IPS DF 4.7 (cell line): Measurements from ENCODE around the gene SGSM1.
"Not testable (repeated sequence)": the region's sequence is repeated elsewhere in the genome, so short reads cannot be mapped to it uniquely, and the experiment has no call there.

Source experiments
- DNase-seq: peaks from one replicate; pipeline ENCODE4 v3.0.0-alpha.2; 2013; ENCODE audit warnings: low spot score; ENCODE audit errors: extremely low read depth

The SGSM1 gene

DNA sequence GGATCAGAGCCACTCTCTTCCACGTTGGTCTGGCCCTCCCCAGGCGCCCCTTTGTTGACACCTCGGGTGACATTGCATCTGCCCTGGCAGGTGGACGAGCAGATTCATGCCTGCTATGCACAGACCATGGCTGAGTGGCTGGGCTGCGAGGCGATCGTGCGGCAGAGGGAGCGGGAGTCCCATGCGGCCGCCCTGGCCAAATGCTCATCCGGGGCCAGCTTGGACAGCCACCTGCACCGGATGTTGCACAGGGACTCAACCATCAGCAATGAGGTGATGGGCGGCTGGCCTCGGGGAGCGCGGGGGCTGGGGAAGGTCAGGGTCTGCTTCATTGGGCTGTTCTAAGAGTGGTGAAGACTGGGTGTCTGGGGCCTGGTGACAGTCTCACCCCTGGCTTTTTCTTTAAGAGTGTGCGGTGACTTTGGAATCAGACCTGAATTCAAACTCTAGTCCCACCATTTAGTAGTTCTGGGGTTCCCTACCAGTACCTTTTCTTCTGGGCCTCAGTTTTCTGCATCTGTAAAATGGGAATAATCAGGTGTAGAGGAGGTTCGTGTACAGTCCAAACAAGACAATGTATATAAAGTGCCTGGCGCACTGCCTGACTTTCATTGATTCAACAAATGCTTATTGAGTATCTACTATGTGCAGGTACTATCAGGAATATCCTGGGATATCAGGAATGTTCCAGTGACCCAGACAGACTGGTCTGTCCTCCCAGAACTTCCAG is 87.5 kb downstream of the SGSM1 start:
- DNase-seq = no peak

DNA sequence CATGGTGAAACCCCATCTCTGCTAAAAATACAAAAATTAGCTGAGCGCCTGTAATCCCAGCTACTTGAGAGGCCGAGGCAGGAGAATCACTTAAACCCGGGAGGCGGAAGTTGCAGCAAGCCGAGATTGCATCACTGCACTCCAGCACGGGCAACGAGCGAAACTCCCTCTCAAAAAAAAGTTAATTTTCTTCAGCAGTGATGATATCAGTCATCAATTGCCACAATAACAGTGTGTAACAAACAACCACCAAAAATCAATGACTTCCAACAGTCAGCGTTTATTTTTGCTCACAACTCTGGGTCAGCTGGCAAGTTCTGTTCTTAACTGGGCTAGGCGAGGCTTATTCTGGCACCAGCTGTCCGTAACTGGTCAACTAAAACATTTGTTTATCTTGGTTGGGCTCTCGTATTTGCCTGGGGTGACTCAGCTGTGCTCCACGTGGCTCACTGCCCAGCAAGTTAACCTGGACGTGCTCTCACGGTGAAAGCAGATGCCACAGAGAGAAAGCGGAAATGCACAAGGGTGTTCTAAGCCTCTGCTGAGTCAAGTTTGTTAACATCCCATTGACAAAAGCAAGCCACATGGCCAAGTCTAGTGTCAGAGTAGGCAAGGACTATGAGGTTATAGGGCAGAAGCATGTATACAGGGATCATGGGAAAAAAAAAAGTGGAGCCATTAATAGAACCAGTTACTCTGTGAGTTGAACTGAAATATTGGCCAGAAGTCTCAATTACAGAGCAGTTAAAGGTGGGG is 88.4 kb downstream of the SGSM1 start:
- DNase-seq = no peak

DNA sequence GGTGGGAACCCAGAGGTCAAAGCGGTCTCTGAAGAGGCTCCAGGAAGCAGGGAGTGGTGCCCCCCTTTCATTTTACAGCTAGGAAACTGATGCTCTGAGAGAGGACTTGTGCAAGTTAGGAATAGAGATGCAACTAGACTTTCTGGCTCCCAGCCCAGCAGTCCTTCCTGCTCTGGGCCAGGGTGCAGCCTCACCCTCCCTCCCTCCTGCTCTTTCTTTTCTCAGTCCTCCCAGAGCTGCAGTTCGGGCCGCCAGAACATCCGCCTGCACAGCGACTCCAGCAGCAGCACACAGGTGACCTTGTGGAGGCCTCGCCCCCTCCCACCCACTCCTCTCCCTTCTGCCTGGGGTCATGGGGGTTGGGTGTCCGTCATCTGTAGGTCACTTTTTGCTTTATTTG is 89.0 kb downstream of the SGSM1 start:
- DNase-seq = no peak

DNA sequence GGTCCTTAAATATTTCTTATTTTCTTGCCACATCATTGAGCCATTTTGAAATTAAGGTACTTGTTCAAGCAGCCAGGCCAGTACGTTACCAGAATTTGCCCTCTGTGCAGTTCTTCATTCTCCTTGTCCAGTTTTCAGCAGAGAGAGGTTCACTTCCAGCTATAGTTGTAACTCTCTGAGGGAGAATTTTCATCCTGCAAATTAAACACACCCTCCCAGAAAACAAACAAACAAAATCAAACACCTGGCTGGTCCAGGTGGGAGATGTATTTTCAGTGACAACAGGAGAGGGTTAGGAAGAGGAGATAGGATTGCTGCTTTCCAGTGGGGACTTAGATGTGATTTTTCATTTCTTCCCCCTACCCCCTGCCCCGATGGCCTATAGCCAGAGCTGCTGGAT is 95.4 kb downstream of the SGSM1 start:
- DNase-seq = no peak

DNA sequence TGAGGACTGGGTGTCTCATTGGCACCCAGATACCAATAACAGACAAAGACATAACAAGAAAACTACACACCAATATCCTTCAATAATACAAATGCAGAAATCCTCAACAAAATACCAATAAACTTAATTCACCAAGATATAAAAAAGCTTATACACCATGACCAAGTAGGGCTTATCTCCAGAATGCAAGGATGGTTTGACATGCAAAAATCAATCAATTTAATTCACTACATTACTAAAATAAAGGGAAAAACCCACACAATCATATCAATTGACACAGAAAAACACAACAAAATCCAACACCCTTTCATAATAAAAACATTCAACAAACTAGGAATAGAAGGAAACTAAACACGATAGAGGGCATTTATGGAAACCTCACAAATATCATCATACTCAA is 99.9 kb downstream of the SGSM1 start:
- no peak for DNase-seq

DNA sequence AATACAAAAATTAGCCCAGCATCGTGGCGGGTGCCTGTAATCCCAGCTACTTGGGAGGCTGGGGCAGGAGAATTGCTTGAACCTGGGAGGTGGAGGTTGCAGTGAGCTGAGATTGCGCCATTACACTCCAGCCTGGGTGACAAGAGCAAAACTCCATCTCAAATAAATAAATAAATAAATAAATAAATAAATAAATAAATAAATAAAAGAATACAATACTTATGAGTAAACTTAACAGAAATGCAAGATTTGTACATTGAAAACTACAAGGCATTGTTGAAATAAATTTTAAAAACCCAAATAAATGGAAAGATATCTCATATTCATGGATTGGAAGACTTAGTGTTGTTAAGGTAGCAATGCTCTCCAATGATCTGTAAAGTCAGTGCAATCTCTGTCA is 101.1 kb downstream of the SGSM1 start:
- not testable (repeated sequence) for DNase-seq

DNA sequence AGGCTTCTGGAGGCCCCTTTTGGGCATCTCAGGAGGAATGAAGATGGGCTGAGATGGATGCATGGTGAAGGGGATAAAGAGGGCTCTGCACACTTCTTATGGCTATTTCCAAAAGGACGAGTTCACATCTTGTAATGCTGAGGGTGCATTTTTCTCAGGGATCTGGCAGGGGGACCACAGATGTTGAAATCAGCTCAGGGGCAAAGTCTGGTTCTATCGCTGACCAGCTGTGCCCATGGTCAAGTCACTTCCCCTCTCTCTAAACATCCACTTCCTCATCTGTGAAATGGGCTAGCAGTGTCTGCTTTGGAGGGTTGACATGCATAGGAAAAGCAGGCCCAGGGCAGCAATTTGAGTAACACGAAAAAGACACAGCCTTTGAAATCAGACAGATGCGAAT is 114.0 kb downstream of the SGSM1 start:
- DNase-seq = no peak

DNA sequence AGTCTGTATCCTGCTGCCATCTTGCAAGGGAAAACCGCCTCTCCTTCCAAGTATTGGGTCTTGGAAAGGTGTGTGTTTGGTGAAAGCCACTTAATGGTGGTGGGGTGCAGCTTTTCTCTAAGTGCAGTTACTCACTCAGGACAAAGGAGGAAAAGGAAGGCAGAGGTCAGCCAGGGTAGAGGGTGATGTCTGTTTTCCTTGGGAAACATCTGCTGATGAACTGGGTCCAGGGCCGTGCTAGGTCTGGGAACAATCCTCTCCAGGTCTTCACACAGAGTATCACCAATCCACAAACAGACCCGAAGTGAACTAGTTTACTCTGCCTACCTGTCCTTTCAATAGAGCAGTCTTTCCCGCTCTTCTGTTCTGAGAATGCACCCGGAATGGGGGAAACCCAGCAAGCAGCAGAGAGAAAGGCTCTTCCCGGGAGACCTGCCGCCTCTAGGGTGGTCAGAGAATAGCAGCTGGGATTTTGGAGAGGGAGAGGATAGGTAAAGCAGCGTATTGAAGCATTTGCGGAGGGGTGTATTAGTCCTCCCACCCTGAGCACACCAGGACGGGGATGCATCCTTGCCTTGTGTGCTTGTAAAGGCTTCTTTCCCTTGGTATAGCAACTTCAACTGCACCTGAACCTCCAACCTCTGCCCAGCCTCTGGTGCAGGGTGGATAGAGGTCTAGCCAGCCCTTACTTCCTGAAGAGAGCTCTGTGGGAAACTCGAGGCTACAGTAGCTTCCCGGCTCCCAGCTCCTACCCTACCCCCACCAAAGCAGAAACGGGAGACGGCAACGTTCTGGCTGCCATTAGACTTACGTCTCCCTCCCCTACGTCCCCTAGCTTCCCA is 119.8 kb downstream of the SGSM1 start:
- DNase-seq = no peak

DNA sequence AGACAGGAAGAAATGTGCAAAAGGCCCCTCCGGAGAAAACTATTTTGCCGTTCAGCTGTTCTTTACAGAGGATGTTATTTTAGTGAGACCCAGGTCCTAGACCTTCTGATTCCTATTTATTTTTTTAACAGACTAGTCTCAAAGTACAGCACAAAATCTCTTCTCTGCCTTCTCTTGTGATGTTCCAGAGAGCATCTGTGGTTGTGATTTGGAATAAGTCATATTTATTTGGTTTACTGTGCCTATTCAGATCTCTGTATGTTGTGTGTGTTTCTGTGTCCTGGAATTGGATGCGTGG is 120.4 kb downstream of the SGSM1 start:
- no peak for DNase-seq

DNA sequence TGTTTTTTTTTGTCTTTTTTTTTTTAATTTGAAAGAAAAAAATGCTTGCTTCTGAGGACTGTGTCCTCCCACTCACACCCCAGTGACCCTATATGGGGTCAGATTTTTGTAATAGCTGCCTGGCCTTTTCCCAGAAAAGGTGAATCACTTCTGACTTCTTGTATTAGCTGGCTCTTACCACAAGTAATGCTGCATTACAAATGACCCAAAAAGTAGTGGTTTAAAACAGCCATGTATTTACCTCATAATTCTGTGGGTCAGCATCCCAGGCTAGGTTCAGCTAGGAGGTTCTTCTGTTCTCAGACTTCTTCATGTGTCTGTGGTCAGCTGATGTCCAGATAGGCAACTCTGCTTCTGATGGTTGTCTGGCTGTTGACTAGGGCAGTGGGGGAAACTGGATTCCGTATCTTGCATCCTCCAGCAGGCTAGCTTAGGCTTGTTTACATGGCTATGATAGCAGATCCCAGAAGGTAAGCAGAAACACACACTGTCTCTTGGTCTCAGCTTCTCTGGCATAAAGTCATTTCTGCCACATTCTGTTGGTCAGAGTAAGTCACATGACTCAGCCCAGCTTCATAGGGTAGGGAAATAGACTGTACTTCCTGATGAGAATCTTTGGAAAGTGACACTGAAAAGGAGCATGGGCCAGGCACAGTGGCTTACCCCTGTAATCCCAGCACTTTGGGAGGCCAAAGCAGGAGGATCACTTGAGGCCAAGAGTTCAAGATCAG is 121.0 kb downstream of the SGSM1 start:
- DNase-seq = no peak

DNA sequence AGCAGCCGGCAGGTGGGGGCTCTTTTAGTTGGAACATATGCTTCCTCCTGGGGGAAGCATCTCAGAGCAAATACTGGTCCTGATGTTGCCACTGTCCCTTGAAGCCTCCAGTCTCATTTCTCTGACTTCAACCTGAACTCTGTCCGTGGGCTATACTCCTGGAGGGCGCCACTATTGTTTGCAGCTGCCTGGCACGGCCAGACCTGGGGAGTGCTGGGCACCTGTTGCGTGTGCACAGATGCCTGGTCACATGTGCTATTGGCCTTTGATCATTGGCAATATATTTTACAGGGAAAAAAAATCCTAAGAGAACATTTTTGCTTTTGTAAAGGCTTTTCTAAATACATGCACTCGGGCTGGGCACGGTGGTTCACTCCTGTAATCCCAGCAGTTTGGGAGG is 122.3 kb downstream of the SGSM1 start:
- no peak for DNase-seq

DNA sequence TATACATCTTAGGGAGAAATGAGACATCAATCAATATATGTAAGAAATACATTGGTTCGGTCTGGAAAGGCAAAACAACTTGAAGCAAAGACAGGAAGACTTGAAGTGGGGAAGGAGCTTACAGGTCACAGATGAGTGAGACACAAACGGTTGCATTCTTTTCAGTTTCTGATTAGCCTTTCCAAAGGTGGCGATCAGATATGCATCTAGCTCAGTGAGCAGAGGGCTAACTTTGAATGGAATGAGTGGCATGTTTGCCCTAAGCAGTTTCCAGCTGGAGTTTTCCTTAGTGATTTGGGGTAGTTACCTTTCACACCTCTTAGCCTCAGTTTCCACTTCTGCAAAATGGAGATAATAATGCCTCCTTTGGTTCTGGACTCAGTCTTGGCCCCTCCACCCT is 124.7 kb downstream of the SGSM1 start:
- DNase-seq = no peak

DNA sequence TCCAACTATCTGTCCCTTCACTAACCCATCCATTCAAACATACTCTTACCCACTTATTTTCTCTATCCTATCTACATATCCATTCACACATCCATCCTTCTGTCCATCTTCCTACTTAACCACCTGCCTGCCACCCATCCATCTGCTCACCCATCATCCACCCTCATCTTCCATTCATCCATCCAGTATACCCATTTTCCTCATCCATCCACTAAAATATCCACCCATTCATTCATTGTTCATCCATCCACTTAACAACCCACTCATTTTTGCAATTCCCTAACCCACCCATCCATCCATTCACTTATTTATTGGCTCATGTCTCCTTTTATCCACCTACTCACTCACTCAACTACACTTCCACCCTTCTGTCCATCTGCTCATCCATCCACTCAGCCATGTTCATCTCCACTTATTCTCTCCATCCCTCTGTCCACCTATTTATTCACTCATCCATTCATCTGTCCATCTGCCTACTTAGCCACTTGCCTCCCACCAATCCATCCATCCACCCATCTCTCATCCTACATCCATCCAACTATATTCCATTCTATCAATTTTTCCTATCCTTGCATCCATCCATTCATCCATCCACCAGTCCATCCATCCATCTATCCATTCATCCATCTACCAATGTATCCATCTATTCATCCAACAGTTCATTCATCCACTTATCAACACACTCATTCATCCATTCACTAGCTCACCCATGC is 129.9 kb downstream of the SGSM1 start:
- no peak for DNase-seq

DNA sequence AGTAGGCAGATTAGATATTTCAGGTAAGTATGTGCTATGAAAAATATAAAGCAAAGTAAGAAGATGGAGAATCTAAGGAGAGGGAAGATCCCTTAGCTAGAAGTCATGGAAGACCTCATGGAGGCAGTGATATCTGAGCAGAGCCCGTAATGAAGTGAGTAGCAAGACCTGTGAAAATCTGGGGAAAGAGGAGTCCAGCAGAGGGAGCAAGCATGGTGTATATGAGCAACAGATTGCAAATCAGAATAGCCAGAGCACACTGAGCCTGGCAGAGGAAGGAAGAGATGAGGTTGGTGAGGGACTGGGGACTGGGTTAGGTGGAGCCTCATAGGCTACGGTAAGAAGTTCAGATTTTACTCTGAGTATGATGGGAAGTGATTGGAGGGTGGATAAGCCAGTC is 131.1 kb downstream of the SGSM1 start:
- no peak for DNase-seq

DNA sequence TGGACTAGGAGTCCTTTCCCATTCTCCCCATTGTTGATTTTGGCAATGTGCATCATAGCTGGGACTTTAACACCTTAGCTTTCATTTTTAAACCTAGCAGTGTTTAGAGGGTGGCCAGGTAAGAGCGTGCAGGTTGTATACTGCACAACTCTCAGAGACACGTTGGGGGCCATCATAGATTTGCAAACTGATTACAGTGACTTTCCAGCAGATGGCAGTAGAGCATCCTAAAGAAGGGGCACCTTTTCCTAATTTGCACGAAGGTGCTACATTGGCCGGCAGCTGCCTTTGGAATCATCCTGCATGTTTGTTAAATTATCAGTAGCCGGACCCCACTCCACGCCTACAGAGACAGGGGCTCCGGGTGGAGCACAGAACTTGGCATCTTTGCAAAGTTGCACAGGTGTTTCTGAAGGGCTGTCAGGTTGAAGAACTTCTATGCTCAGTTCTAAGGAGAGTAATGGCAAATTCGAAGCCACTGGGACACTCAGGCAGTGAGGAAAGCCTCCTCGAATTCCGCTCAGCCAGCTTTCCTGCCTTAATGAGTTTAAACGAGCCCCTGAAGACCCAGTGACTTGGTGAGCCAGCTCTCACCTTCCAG is 132.8 kb downstream of the SGSM1 start:
- no peak for DNase-seq

DNA sequence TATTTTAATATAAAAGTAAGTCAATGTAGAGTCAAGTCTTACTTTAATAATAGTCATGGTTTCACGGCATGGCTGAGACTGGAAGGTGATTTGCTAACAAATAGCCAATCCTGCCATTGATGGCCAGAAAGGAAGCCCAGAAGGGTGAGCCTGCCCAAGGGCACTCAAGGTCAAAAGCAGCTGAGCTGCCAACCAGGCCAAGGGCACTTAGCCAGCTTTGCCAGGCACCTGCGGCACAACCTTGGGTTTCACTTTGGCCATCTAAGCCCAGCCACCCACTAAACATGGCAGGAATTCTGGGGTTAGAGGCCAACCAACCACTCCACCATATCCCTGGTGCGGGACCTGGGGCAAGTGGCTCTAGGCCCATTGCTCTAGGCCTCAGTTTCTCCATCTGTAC is 136.3 kb downstream of the SGSM1 start:
- DNase-seq = no peak

DNA sequence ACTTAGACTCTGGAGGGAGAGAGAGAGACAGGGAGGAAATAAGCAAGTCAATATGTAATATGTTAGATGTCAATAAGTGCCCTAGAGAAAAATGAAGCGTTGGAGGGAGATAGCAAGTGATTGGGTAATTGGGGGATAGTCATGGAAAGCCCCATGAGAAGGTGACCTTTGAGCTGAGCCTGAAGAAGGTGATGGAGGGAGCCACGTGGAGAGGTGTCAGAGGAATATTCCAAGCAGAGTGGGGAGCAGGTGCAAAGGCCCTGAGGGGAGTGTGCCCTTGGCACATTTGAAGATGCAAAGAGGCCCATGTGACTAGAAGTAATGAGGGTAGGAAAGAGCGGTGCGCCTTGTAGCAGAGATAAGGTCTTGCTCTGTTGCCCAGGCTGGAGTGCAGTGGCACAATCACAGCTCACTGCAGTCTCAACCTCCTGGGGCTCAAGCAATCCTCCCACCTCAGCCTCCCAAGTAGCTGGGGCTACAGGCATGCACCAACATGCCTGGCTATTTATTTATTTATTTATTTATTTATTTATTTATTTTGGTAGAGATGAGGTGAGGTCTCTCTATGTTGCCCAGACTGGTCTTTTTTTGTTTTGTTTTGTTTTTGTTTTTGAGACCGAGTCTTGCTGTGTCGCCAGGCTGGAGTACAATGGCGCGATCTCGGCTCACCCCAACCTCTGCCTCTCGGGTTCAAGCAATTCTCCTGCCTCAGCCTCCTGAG is 138.4 kb downstream of the SGSM1 start:
- no peak for DNase-seq

DNA sequence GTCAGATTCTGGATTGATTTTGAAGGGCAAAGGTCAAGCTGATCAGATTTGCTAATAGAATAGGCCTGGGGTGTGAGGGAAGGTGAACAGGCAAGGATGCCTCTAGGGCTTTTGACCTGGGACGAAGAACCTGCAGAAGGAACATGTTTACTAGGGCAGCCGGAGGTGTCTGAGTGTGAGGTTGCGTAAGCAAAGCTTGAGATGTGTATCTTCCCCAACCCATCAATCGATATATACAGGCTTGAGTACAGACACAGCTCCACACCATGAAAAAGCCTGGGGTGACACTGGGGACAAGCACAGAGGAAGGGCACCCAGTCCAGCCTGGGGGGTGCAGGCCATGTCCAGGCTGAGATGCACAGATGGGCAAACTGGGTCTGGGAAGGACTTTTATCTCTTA is 139.4 kb downstream of the SGSM1 start:
- DNase-seq = no peak

DNA sequence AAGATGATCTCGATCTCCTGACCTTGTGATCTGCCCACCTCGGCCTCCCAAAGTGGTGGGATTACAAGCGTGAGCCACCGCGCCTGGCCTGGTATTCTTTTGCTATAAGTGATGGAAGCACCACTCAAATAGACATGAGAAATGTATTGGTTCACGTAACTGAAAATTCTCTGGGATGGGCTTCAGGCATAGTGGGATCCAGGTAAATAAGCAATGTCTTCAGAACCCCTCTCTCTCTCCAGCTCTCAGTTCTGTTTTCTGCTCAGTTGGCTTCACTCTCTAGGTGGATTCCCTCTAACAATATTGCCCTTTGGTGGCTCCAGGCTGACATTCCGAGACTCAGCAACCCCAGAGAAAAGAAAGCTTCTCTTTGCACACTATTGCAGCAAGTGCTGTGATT is 141.4 kb downstream of the SGSM1 start:
- no peak for DNase-seq

DNA sequence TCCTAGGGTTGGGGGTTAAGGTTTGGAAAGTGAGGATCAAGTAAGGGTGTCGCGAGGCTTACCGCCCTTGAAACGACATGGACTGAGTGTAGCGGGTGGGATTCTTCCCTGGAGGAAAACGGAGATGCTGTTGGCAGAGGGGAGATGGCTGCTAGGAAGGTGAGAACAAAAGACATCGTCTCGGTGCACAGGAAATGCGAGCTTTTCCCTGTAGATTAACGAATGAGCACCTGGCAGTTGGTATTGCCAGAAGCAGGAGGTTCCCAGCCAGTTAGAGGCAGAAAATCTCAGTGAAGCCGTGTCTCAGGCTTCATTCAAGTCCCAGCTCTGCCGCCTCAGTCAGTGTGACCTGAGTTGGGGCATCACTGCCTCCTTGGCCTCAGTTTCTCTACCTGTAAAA is 141.9 kb downstream of the SGSM1 start:
- no peak for DNase-seq
